Mesenteric fat pad (tissue), 1 donor: ENCODE measurements around the gene OTUB1. TPM values are rescaled to one million over a fixed set of nuclear protein-coding genes. Genes with fewer than 3 reads are reported as not detected.
A peak's percentile ranks its signal among the peaks of the same experiment; 100 is the strongest.

ENCODE experiments used
- DNase-seq: peaks from one replicate; pipeline ENCODE4 v3.0.0-alpha.2; 2020; ENCODE audit warnings: low spot score
- total RNA-seq: library from RNA; stranded (reverse); fragmentation: NEBNext Ultra II Directional; extraction: Animal tissue kit (Norgen Biotek cat#: 25700); gene quantifications from one replicate; pipeline ENCODE4 v1.2.1, GENCODE V29; 2021
- donor health status: DM: yes; HTN: yes; CAD: no.

OTUB1 gene
- total RNA-seq, 1 donor from 2014 or later, result 44.3 TPM

- DNase-seq, result peak; percentile 98
These were observed 11.7 kb upstream of the OTUB1 start, which contains the start of gene COX8A for GRCh38 chr11:63974259-63975143. COX8A (plus strand) TSS chr11:63974620; CDS start chr11:63974681, 61 bp downstream.

GRCh38 chr11:63978551-63979239, 7.5 kb upstream of the OTUB1 start:
- DNase-seq, result no peak

GRCh38 chr11:63979426-63979825, 6.8 kb upstream of the OTUB1 start:
- no peak for DNase-seq

- DNase-seq, result no peak
These were observed 454 bp upstream of the OTUB1 start for GRCh38 chr11:63985812-63986155.

GRCh38 chr11:63986932-63987513, 785 bp downstream of the OTUB1 start:
- DNase-seq, result no peak

GRCh38 chr11:63991558-63991957, 5.3 kb downstream of the OTUB1 start:
- DNase-seq, result no peak

- no peak for DNase-seq
These were observed 6.9 kb downstream of the OTUB1 start for GRCh38 chr11:63993100-63993499.

- DNase-seq, result no peak
These were observed 7.8 kb downstream of the OTUB1 start for GRCh38 chr11:63993993-63994392.

GRCh38 chr11:63996512-63996911, 10.3 kb downstream of the OTUB1 start:
- no peak for DNase-seq

- DNase-seq, result no peak
These were observed 11.0 kb downstream of the OTUB1 start for GRCh38 chr11:63997104-63997700.

GRCh38 chr11:63997801-63998337, 11.6 kb downstream of the OTUB1 start:
- DNase-seq, result no peak

- DNase-seq, result no peak
These were observed 12.5 kb downstream of the OTUB1 start for GRCh38 chr11:63998558-63999348.

GRCh38 chr11:63999349-64000025, 13.2 kb downstream of the OTUB1 start:
- DNase-seq, result no peak

- DNase-seq, result no peak
These were observed 13.9 kb downstream of the OTUB1 start for GRCh38 chr11:64000026-64000739.

- DNase-seq, result no peak
These were observed 14.7 kb downstream of the OTUB1 start for GRCh38 chr11:64000740-64001483.

GRCh38 chr11:64001484-64002420, 15.5 kb downstream of the OTUB1 start:
- DNase-seq, result no peak

GRCh38 chr11:64003807-64004589, 17.8 kb downstream of the OTUB1 start:
- no peak for DNase-seq
